Measurements from ENCODE around the gene NUCKS1. TPM values are rescaled to one million over a fixed set of nuclear protein-coding genes. Genes with fewer than 3 reads are reported as not detected.

NUCKS1 gene
- total RNA-seq, 1 experiment from 2014 or later: 210 TPM

GRCh38 chr1:205670150-205670446, 79.9 kb downstream of the NUCKS1 start:
- no peak overlapping the region for H3K27ac ChIP-seq (ENCODE audit: low read length)
- intact Hi-C loops (cut with micrococcal nuclease; ENCODE audit: unreplicated experiment): loop anchor here (5.0 kb wide), 1 partner anchor 42 kb away; no protein-coding TSS in a partner anchor
- no TSS peak for BruUV-seq (replicated peaks)
- CTCF ChIA-PET: interaction anchor here (0.7 kb wide), 1 partner anchor 72 kb away, joined by 3 read pairs; no protein-coding TSS in a partner anchor
- POLR2A ChIA-PET: no interaction called here
- TF ChIP-seq TCF7L2 (IDR thresholded peaks at IDR 0.05; ENCODE audit: low read depth, low read length): no peak
- TF ChIP-seq SIN3A (IDR thresholded peaks at IDR 0.05; ENCODE audit: borderline replicate concordance, insufficient read depth, low read depth, low read length): no peak
- TF ChIP-seq REST (IDR thresholded peaks at IDR 0.05; ENCODE audit: insufficient read depth in 1 of 2, low read depth in 2 of 2, low read length in 1 of 2): no peak
- TF ChIP-seq CTCF (IDR thresholded peaks at IDR 0.05): no peak
- TF ChIP-seq POLR2AphosphoS5 (IDR thresholded peaks at IDR 0.05; ENCODE audit: low read depth, low read length): no peak
- peaks cover 39% of the 10 kb centered on the region for H3K4me1 ChIP-seq (ENCODE audit: control insufficient read depth, insufficient read depth, low read length)
- no peak for ATAC-seq
- no peak for DNase-seq (ENCODE audit: low read depth, low spot score)
- no peaks in the 10 kb centered on the region for H3K27me3 ChIP-seq (ENCODE audit: control insufficient read depth, insufficient read depth, low read length)
- no peak overlapping the region for H3K4me3 ChIP-seq (ENCODE audit: low read depth in 2 of 2, low read length in 2 of 2)
- H3K36me3 ChIP-seq (ENCODE audit: control insufficient read depth, insufficient read depth, low read length): no peaks in the 10 kb centered on the region
- H3K9me3 ChIP-seq (ENCODE audit: control insufficient read depth, insufficient read depth, low read depth, low read length): no peaks in the 10 kb centered on the region
- in situ Hi-C loops (cut with HindIII; ENCODE audit: low pct_unique_long_range_greater_than_20kb, low sequenced_read_pairs): no loop called here

GRCh38 chr1:205669341-205670149, 80.4 kb downstream of the NUCKS1 start:
- H3K4me1 ChIP-seq (ENCODE audit: control insufficient read depth, insufficient read depth, low read length): peaks cover 45% of the 10 kb centered on the region
- CTCF ChIA-PET: interaction anchor here (0.7 kb wide), 1 partner anchor 71 kb away, joined by 3 read pairs; no protein-coding TSS in a partner anchor
- H3K27me3 ChIP-seq (ENCODE audit: control insufficient read depth, insufficient read depth, low read length): no peaks in the 10 kb centered on the region
- H3K36me3 ChIP-seq (ENCODE audit: control insufficient read depth, insufficient read depth, low read length): no peaks in the 10 kb centered on the region
- H3K9me3 ChIP-seq (ENCODE audit: control insufficient read depth, insufficient read depth, low read depth, low read length): no peaks in the 10 kb centered on the region
- TF ChIP-seq TCF7L2 (IDR thresholded peaks at IDR 0.05; ENCODE audit: low read depth, low read length) (no peak), SIN3A (IDR thresholded peaks at IDR 0.05; ENCODE audit: borderline replicate concordance, insufficient read depth, low read depth, low read length) (no peak), POLR2AphosphoS5 (IDR thresholded peaks at IDR 0.05; ENCODE audit: low read depth, low read length) (no peak), CTCF (IDR thresholded peaks at IDR 0.05) (no peak), REST (IDR thresholded peaks at IDR 0.05; ENCODE audit: insufficient read depth in 1 of 2, low read depth in 2 of 2, low read length in 1 of 2) (no peak)
- no TSS peak for BruUV-seq (replicated peaks)
- intact Hi-C loops (cut with micrococcal nuclease; ENCODE audit: unreplicated experiment) (loop anchor here (5.0 kb wide), 1 partner anchor 43 kb away; no protein-coding TSS in a partner anchor), in situ Hi-C loops (cut with HindIII; ENCODE audit: low pct_unique_long_range_greater_than_20kb, low sequenced_read_pairs) (no loop called here)
- no peak overlapping the region for H3K4me3 ChIP-seq (ENCODE audit: low read depth in 2 of 2, low read length in 2 of 2)
- no peak overlapping the region for H3K27ac ChIP-seq (ENCODE audit: low read length)
- DNase-seq (ENCODE audit: low read depth, low spot score) (no peak), ATAC-seq (no peak)
- POLR2A ChIA-PET: no interaction called here
